Keratinocyte (primary cell): ENCODE results near the gene SLC26A3. TPM values are rescaled to one million over a fixed set of nuclear protein-coding genes. Genes with fewer than 3 reads are reported as not detected.

ENCODE experiments used
- DNase-seq: peaks from one replicate; pipeline ENCODE4 v3.0.0-alpha.2; 2011; ENCODE audit warnings: low read depth, missing footprints, low spot score
- FAIRE-seq: peaks from 2 replicates; lab custom pipeline; 2011; peaks lifted over from hg19 to GRCh38; lab: Jason Lieb, UNC
- H2AFZ ChIP-seq: 2 replicates; pipeline ENCODE4 v1.6.0; 2012; ENCODE audit warnings: low read length, control low read depth, inconsistent platforms; ENCODE audit not compliant: control insufficient read depth
- H3K27ac ChIP-seq: 2 replicates; pipeline ENCODE4 v1.5.1; 2011; ENCODE audit warnings: low read length; ENCODE audit not compliant: control insufficient read depth, insufficient read depth
- H3K27me3 ChIP-seq: 3 replicates; pipeline ENCODE4 v1.6.0; 2011; ENCODE audit warnings: low read length; ENCODE audit not compliant: control insufficient read depth, insufficient read depth; ENCODE audit errors: extremely low read depth
- H3K36me3 ChIP-seq, 2 experiments: 2 replicates in 1 of 2; 3 replicates in 1 of 2; pipeline ENCODE4 v1.5.1; 2011; ENCODE audit warnings: low read length in 2 of 2, mild to moderate bottlenecking in 1 of 2; ENCODE audit not compliant: control insufficient read depth in 2 of 2, insufficient read depth in 2 of 2; ENCODE audit errors: extremely low read depth in 1 of 2
- H3K4me1 ChIP-seq: 3 replicates; pipeline ENCODE4 v1.5.1; 2011; ENCODE audit warnings: low read length; ENCODE audit not compliant: control insufficient read depth, insufficient read depth; ENCODE audit errors: extremely low read depth
- H3K4me2 ChIP-seq: 3 replicates; pipeline ENCODE4 v1.6.0; 2011; ENCODE audit warnings: low read depth, low read length; ENCODE audit not compliant: control insufficient read depth, insufficient read depth; ENCODE audit errors: extremely low read depth
- H3K4me3 ChIP-seq, 3 experiments: fragments of 200-600 bp in 1 of 3; sonication (generic) in 1 of 3; 2 replicates in 2 of 3; 3 replicates in 1 of 3; pipeline ENCODE4 v1.5.1; 2011 to 2016; ENCODE audit warnings: low read length in 3 of 3, mild to moderate bottlenecking in 3 of 3, control low read depth in 2 of 3, inconsistent platforms in 1 of 3, low read depth in 1 of 3, mixed read lengths in 1 of 3, mixed run types in 1 of 3, moderate library complexity in 1 of 3; ENCODE audit not compliant: control insufficient read depth in 2 of 3, insufficient read depth in 2 of 3; ENCODE audit errors: extremely low read depth in 1 of 3
- H3K79me2 ChIP-seq: 2 replicates; pipeline ENCODE4 v1.6.0; 2012; ENCODE audit warnings: low read length; ENCODE audit not compliant: control insufficient read depth, insufficient read depth
- H3K9ac ChIP-seq: 3 replicates; pipeline ENCODE4 v1.6.0; 2011; ENCODE audit warnings: low read length; ENCODE audit not compliant: control insufficient read depth, insufficient read depth; ENCODE audit errors: extremely low read depth
- H3K9me1 ChIP-seq: 3 replicates; pipeline ENCODE4 v1.6.0; 2011; ENCODE audit warnings: low read length; ENCODE audit not compliant: control insufficient read depth, insufficient read depth; ENCODE audit errors: extremely low read depth
- H3K9me3 ChIP-seq: 2 replicates; pipeline ENCODE4 v1.5.1; 2012; ENCODE audit warnings: low read depth, low read length; ENCODE audit not compliant: control insufficient read depth
- H4K20me1 ChIP-seq: 3 replicates; pipeline ENCODE4 v1.6.0; 2011; ENCODE audit warnings: low read length; ENCODE audit not compliant: control insufficient read depth, insufficient read depth; ENCODE audit errors: extremely low read depth
- CTCF ChIP-seq, 3 experiments: IDR thresholded peaks in 1 of 3; conservative IDR thresholded peaks in 1 of 3; optimal IDR thresholded peaks in 1 of 3; 2 replicates in 2 of 3; 3 replicates in 1 of 3; pipeline versions ENCODE3 to v1.5.1; 2011; ENCODE audit warnings: low read length in 3 of 3, mild to moderate bottlenecking in 3 of 3, moderate library complexity in 2 of 3, control low read depth in 1 of 3, inconsistent platforms in 1 of 3; ENCODE audit not compliant: insufficient read depth in 2 of 3; ENCODE audit errors: extremely low read depth in 1 of 3
- EZH2 ChIP-seq: IDR thresholded peaks from one replicate; pipeline ENCODE4 v1.6.1; 2012; ENCODE audit warnings: inconsistent platforms, mild to moderate bottlenecking, low read length, moderate library complexity
- dilution Hi-C: fragments of 300-500 bp; cut with MboI; formaldehyde crosslinking; loops from one replicate; pipeline ENCODE4 v1.7.0; 2020; ENCODE audit warnings: low sequenced_read_pairs; ENCODE audit not compliant: extremely low pct_ligation_motif_present
- polyA plus RNA-seq, 5 experiments: library from polyadenylated mRNA; depleted of rRNA in 3 of 5; stranded (reverse) in 3 of 5; stranded (forward) in 1 of 5; unstranded in 1 of 5; fragments of >200 nt; gene quantifications; 1 replicate in 1 of 5; 2 replicates in 3 of 5; 3 replicates in 1 of 5; pipeline versions ENCODE4 v1.2.1 to v1.2.3, GENCODE V29; 2011 to 2012; ENCODE audit warnings: missing spikeins in 2 of 5, low read depth in 1 of 5, low replicate concordance in 1 of 5

SLC26A3 gene
- polyA plus RNA-seq, 1 donor (not counting 4 experiments of a cell fraction or from before 2014, with no cell fraction given), result not detected

DNA sequence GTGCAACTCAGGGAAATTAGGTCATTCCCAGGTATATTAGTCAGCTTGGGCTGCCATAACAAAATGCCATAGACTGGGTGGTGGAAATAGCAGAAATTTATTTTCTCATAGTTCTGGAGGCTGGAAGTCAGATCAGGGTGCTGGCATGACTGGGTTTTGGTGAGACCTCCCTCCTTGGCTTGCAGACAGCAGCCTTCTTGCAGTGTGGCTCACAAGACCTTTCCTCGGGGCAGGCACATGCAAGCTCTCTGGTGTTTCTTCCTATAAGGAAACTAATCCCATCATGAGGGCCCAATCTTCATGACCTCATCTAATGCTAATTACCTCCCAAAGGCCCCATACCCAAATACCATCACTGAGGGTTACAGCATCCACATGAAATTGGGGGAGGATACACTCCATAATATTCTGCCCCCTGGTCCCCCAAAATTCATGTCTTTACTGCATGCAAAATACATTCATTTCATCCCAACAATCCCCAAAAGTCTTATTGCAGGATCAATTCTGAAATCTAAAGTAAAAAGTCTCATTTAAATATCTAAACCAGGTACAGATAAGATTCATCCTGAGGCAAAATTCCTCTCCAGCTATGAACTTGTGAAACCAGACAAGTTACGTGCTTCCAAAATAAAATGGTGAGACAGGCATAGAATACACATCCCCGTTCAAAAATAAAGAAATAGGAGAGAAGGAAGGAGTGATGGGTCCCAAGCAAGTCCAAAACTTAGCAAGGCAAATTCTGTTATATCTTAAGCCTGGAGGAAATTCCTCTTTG lies 76.5 kb downstream of the SLC26A3 start:
- no peak overlapping the region for H3K4me2 ChIP-seq
- dilution Hi-C loops, result no loop called here
- no peaks in the 10 kb centered on the region for H3K36me3 ChIP-seq
- H2AFZ ChIP-seq, result no peak overlapping the region
- H3K9me1 ChIP-seq, result no peaks in the 10 kb centered on the region
- no peak overlapping the region for H3K27ac ChIP-seq
- no peak overlapping the region for H3K9ac ChIP-seq
- TF ChIP-seq EZH2 (no peak), CTCF (optimal IDR thresholded peaks at IDR 0.05 in 1 of 3, IDR thresholded peaks at IDR 0.05 in 1 of 3, conservative IDR thresholded peaks at IDR 0.05 in 1 of 3; ENCODE audit: extremely low read depth in 1 of 3, insufficient read depth in 2 of 3, low read length in 3 of 3) (no peak)
- H3K4me3 ChIP-seq, result no peak overlapping the region
- FAIRE-seq, result no peak
- H3K4me1 ChIP-seq, result no peaks in the 10 kb centered on the region
- H4K20me1 ChIP-seq, result no peaks in the 10 kb centered on the region
- H3K27me3 ChIP-seq, result no peaks in the 10 kb centered on the region
- no peak for DNase-seq
- no peaks in the 10 kb centered on the region for H3K9me3 ChIP-seq
- H3K79me2 ChIP-seq, result no peaks in the 10 kb centered on the region

DNA sequence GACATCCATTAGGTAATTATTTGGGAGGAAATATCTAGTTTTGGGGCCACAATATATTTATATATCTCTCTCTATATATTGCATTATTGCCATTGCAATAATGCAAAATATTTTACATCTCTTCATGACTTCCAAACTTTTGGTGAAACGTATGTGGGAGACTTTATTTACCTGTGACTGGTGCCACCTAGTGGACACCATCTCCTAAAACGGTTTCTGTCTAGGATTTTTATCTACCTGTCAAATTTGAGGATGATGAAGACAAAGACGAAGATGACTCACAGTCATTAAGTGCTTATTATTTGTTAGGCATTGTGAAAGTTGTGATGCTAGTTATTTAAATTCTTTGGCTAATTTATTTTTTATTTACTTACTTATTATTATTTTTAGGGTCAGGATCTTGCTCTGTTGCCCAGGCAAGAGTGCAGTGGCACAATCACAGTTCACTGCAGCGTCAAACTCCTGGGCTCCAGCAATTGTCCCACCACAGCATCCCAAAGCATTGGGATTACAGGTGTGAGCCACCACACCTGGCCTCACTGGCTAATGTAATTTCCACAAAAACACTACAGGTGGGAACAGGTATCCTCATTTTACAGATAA lies 77.8 kb downstream of the SLC26A3 start:
- no peaks in the 10 kb centered on the region for H3K79me2 ChIP-seq
- dilution Hi-C loops, result no loop called here
- H3K4me2 ChIP-seq, result no peak overlapping the region
- H4K20me1 ChIP-seq, result no peaks in the 10 kb centered on the region
- H3K27me3 ChIP-seq, result no peaks in the 10 kb centered on the region
- no peak overlapping the region for H3K27ac ChIP-seq
- DNase-seq (peak; percentile 17), FAIRE-seq (peak; percentile 78)
- H3K9me3 ChIP-seq, result no peaks in the 10 kb centered on the region
- no peak overlapping the region for H3K9ac ChIP-seq
- H3K36me3 ChIP-seq, result no peaks in the 10 kb centered on the region
- H3K4me1 ChIP-seq, result no peaks in the 10 kb centered on the region
- TF ChIP-seq EZH2 (no peak), CTCF (optimal IDR thresholded peaks at IDR 0.05 in 1 of 3, IDR thresholded peaks at IDR 0.05 in 1 of 3, conservative IDR thresholded peaks at IDR 0.05 in 1 of 3; ENCODE audit: extremely low read depth in 1 of 3, insufficient read depth in 2 of 3, low read length in 3 of 3) (peak; percentile 38 to 54 (median 41))
- H2AFZ ChIP-seq, result no peak overlapping the region
- H3K9me1 ChIP-seq, result no peaks in the 10 kb centered on the region
- H3K4me3 ChIP-seq, result no peak overlapping the region
